IPS-18a (cell line): ENCODE data around the gene BYSL.
A peak's percentile ranks its signal among the peaks of the same experiment; 100 is the strongest.

Experiments used
- H3K27ac ChIP-seq: one replicate; pipeline ENCODE4 v1.5.1; 2013; ENCODE audit warnings: low read length
- H3K27me3 ChIP-seq: one replicate; pipeline ENCODE4 v1.6.1; 2013; ENCODE audit warnings: mild to moderate bottlenecking, low read length; ENCODE audit not compliant: control insufficient read depth, insufficient read depth
- H3K36me3 ChIP-seq: one replicate; pipeline ENCODE4 v1.6.1; 2013; ENCODE audit warnings: low read depth, low read length; ENCODE audit not compliant: control insufficient read depth
- H3K4me1 ChIP-seq: one replicate; pipeline ENCODE4 v1.6.1; 2013; ENCODE audit warnings: low read depth, low read length; ENCODE audit not compliant: control insufficient read depth
- H3K4me3 ChIP-seq: one replicate; pipeline ENCODE4 v1.5.1; 2013; ENCODE audit warnings: low read length
- H3K9ac ChIP-seq: one replicate; pipeline ENCODE4 v1.6.1; 2013; ENCODE audit warnings: mild to moderate bottlenecking, low read length, moderate library complexity
- H3K9me3 ChIP-seq: one replicate; pipeline ENCODE4 v1.6.1; 2013; ENCODE audit warnings: low read depth, low read length; ENCODE audit not compliant: control insufficient read depth

BYSL gene

DNA sequence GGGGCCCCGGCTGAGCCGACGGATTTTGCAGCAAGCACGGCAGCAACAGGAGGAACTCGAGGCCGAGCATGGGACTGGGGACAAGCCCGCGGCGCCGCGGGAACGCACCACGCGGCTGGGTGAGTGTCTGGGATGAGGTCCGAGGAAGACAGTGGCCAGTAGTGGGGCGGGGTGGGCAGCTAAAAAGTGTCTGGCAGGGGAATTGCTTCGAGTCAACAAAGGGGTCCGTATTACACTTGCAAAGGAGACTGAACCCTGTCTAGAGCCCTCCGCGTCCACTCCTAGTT is 356 bp downstream of the BYSL start:
- peak overlapping the region; percentile 99 for H3K9ac ChIP-seq
- H3K9me3 ChIP-seq = no peaks in the 10 kb centered on the region
- no peaks in the 10 kb centered on the region for H3K27me3 ChIP-seq
- peak overlapping the region; percentile 100 for H3K4me3 ChIP-seq
- H3K4me1 ChIP-seq = peaks cover 6% of the 10 kb centered on the region
- peaks cover 14% of the 10 kb centered on the region for H3K36me3 ChIP-seq
- H3K27ac ChIP-seq = peak overlapping the region; percentile 82

DNA sequence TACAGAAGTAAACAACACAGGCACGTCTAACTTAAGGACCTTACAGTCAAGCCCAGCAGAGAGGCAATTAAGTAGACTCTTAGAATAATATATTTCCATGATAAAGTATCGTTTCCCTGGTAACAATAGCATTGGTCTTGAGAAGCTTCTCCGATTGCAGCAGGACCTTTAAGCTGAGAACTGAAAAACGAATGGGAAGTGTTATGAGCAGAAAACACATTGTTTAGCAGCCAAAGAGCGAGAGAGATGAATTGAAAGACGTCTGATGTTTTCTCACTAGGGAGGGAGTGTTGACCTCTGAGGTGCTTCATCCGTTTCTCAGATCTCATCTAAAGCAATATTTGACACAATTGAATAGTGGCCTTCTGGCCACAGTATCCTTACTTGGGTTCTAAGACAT is 855 bp downstream of the BYSL start:
- H3K4me1 ChIP-seq = peaks cover 6% of the 10 kb centered on the region
- no peaks in the 10 kb centered on the region for H3K9me3 ChIP-seq
- H3K9ac ChIP-seq = peak overlapping the region; percentile 99
- peak overlapping the region; percentile 100 for H3K4me3 ChIP-seq
- H3K36me3 ChIP-seq = peaks cover 17% of the 10 kb centered on the region
- H3K27ac ChIP-seq = peak overlapping the region; percentile 82
- no peaks in the 10 kb centered on the region for H3K27me3 ChIP-seq

DNA sequence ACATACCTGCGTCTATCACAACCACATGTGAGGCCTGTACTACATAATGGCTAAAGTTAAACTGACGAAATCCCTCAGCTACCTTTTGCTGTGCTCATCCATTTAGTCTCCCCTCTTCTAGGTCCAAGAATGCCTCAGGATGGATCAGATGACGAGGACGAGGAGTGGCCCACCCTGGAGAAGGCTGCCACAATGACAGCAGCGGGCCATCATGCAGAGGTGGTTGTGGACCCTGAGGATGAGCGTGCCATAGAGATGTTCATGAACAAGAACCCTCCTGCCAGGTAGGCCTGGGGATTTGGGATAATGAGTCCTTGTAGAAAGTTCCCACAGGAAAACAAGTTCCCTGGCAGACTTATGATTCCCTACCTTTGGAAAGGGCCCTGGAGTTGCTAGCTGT is 6.0 kb downstream of the BYSL start:
- no peaks in the 10 kb centered on the region for H3K9me3 ChIP-seq
- H3K27me3 ChIP-seq = no peaks in the 10 kb centered on the region
- no peak overlapping the region for H3K9ac ChIP-seq
- H3K4me3 ChIP-seq = no peak overlapping the region
- no peak overlapping the region for H3K27ac ChIP-seq
- peaks cover 68% of the 10 kb centered on the region for H3K36me3 ChIP-seq
- H3K4me1 ChIP-seq = peaks cover 3% of the 10 kb centered on the region

- peaks cover 80% of the 10 kb centered on the region for H3K36me3 ChIP-seq
- no peaks in the 10 kb centered on the region for H3K9me3 ChIP-seq
- no peak overlapping the region for H3K9ac ChIP-seq
- H3K27me3 ChIP-seq = no peaks in the 10 kb centered on the region
- H3K27ac ChIP-seq = no peak overlapping the region
- no peaks in the 10 kb centered on the region for H3K4me1 ChIP-seq
- H3K4me3 ChIP-seq = no peak overlapping the region
These were observed 8.6 kb downstream of the BYSL start for GRCh38 chr6:41929924-41930323.

DNA sequence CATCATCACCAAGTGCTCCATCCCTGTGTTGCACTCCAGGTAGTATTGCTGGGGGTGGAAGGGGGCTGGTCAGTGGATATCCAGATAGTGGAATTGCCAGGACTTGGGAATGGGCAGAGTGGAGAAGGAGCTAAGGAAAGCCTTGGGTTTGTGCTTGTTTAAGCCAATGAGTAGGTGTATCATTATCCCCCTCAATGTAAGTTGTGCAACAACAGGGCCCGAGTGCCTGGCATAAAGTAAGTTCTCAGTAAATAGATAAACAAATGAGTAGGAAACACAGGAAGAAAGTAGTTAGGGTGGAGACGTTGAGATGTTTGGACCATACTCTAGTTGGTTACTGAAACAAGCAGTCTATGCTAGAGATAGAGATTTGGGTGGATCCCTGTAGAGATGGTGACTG is 10.5 kb downstream of the BYSL start:
- Histone ChIP-seq H3K9ac (no peak overlapping the region), H3K4me3 (no peak overlapping the region), H3K9me3 (no peaks in the 10 kb centered on the region), H3K4me1 (peaks cover 3% of the 10 kb centered on the region), H3K27me3 (no peaks in the 10 kb centered on the region), H3K36me3 (peaks cover 82% of the 10 kb centered on the region), H3K27ac (no peak overlapping the region)

DNA sequence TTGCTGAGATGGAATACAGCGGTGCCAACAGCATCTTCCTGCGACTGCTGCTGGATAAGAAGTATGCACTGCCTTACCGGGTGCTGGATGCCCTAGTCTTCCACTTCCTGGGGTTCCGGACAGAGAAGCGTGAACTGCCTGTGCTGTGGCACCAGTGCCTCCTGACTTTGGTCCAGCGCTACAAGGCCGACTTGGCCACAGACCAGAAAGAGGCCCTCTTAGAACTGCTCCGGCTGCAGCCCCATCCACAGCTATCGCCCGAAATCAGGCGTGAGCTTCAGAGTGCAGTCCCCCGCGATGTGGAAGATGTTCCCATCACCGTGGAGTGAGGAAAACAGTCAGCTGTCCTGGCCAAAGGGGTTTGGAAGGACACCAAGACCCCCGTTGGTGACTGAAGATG is 11.1 kb downstream of the BYSL start:
- no peak overlapping the region for H3K9ac ChIP-seq
- no peaks in the 10 kb centered on the region for H3K9me3 ChIP-seq
- H3K4me1 ChIP-seq = peaks cover 3% of the 10 kb centered on the region
- peaks cover 77% of the 10 kb centered on the region for H3K36me3 ChIP-seq
- no peaks in the 10 kb centered on the region for H3K27me3 ChIP-seq
- no peak overlapping the region for H3K4me3 ChIP-seq
- no peak overlapping the region for H3K27ac ChIP-seq

DNA sequence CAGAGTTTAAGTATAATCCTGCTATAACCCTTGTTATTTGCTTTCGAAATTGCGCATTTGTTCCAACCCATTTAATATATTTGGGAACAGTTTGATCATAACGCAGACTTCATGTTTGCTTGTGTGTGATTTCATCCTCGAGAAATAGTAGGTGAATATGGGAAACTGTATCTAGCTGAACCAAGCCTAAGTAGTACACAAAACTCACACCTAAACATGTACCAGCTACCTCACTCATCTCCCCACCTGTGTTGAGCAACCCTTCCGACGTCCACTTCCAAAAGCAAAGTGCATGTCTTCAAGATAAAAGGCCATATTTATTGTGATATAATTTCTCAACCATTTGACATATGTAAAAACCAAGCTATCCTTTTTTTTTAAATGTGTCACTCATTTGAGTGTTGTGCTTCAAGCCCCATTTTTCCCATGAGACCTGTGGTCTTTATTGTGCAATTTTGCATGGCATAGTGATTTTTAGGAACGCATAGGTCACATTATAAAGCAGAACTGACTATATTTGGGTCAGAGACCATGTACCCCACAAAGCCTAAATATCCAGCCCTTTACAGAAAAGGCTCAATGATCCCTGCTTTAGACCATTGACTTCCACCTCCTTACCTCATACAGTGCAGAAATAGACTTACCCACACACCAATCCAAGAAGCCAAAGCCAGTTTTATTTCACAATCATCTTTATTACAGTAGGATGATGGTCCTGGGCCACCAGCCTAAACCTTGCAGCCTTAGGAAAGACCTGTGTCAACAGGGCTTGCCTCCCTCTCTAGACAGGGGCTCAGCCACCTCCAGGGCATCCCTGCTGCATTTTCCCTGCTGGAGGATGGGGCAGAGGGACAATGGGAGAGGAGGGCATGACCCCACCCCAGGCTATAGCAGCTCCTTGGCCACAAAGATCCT is 13.2 kb downstream of the BYSL start:
- Histone ChIP-seq H3K36me3 (peaks cover 56% of the 10 kb centered on the region), H3K27ac (no peak overlapping the region), H3K27me3 (no peaks in the 10 kb centered on the region), H3K9ac (no peak overlapping the region), H3K4me1 (peaks cover 16% of the 10 kb centered on the region), H3K9me3 (no peaks in the 10 kb centered on the region), H3K4me3 (no peak overlapping the region)

- peaks cover 23% of the 10 kb centered on the region for H3K4me1 ChIP-seq
- no peaks in the 10 kb centered on the region for H3K9me3 ChIP-seq
- H3K4me3 ChIP-seq = no peak overlapping the region
- H3K9ac ChIP-seq = no peak overlapping the region
- H3K27ac ChIP-seq = no peak overlapping the region
- peaks cover 49% of the 10 kb centered on the region for H3K36me3 ChIP-seq
- H3K27me3 ChIP-seq = peaks cover 4% of the 10 kb centered on the region
These were observed 13.9 kb downstream of the BYSL start for GRCh38 chr6:41935193-41935574.

DNA sequence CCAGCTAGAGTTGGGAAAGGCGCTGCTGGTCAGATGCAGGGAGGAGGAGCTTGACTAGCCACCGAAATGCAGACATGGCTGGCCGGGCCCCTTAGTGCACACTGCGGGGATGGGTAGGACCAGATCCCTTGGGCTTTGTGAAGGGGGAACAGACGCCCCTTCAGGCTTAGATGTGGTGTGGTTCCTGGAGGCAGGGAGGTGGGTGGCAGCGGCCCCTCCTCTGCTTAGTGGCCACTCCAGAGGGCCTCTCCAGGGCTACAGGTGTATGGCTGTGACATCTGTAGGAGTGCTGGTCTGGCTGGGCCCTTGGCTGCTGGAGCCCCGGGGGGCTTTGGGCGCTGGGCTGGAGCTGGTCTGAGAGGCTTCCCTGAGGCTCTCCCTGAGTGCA is 14.4 kb downstream of the BYSL start:
- Histone ChIP-seq H3K4me3 (no peak overlapping the region), H3K9me3 (no peaks in the 10 kb centered on the region), H3K9ac (no peak overlapping the region), H3K27me3 (peaks cover 6% of the 10 kb centered on the region), H3K4me1 (peaks cover 24% of the 10 kb centered on the region), H3K27ac (no peak overlapping the region), H3K36me3 (peaks cover 44% of the 10 kb centered on the region)

- Histone ChIP-seq H3K27me3 (peaks cover 6% of the 10 kb centered on the region), H3K9ac (no peak overlapping the region), H3K27ac (no peak overlapping the region), H3K4me3 (no peak overlapping the region), H3K36me3 (peaks cover 38% of the 10 kb centered on the region), H3K9me3 (no peaks in the 10 kb centered on the region), H3K4me1 (peaks cover 24% of the 10 kb centered on the region)
These were observed 15.0 kb downstream of the BYSL start for GRCh38 chr6:41936073-41936837.

GRCh38 chr6:41937472-41937860 is 16.2 kb downstream of the BYSL start:
- Histone ChIP-seq H3K27ac (no peak overlapping the region), H3K9ac (no peak overlapping the region), H3K4me3 (no peak overlapping the region), H3K36me3 (peaks cover 26% of the 10 kb centered on the region), H3K4me1 (peaks cover 30% of the 10 kb centered on the region), H3K27me3 (peaks cover 6% of the 10 kb centered on the region), H3K9me3 (no peaks in the 10 kb centered on the region)
